NCI-H460 (cell line): ENCODE measurements around the gene KIRREL3. TPM values are rescaled to one million over a fixed set of nuclear protein-coding genes. Genes with fewer than 3 reads are reported as not detected.

ENCODE experiments used
- DNase-seq: peaks from one replicate; pipeline ENCODE4 v3.0.0-alpha.2; 2016; ENCODE audit warnings: low read depth; ENCODE audit errors: extremely low read depth
- total RNA-seq: library from RNA; depleted of rRNA; stranded (reverse); fragments of >200 nt; shearing (Covaris generic); gene quantifications from 2 replicates; pipeline ENCODE4 v1.2.3, GENCODE V29; 2014

The KIRREL3 gene
- total RNA-seq, 1 experiment from 2014 or later, result not detected

GRCh38 chr11:126800009-126800408 is 200.6 kb downstream of the KIRREL3 start:
- DNase-seq, result no peak

DNA sequence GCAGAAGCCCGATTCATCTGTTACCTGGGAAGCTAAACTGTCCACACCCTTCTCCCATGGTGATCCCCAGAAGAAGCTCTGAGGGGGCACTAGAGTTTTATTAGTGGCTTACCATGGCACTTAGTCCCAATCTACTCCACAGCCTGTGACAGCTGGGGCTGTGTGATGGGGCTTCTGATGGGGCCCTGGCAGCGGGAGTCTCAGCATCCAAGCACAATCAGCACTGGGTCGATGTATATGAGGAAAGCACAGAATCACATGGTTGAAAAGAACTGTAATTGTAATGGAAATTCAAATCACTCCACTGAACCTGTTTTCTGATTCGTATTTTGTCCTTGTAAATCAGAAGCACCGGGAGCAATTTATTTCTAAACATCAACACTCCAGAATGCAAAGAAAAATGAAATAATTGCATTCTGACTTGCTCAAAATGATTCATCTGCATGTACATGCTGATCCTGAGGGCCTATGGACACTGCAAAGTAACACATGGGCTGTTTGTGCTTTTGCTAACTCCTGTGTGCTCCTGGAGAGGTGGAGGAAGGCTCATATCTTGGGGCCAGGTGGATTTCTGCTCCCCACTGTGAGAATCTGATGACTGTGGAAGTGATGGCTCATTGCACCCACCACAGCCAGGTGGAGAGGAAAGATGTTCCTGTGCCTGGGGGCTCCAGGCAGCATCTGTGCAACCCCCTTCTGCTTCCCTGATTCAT is 203.0 kb downstream of the KIRREL3 start:
- DNase-seq, result no peak

GRCh38 chr11:126793596-126793995 is 207.0 kb downstream of the KIRREL3 start:
- DNase-seq, result no peak

GRCh38 chr11:126791991-126792390 is 208.6 kb downstream of the KIRREL3 start:
- no peak for DNase-seq

GRCh38 chr11:126791446-126791845 is 209.1 kb downstream of the KIRREL3 start:
- no peak for DNase-seq

GRCh38 chr11:126790550-126791081 is 210.0 kb downstream of the KIRREL3 start:
- no peak for DNase-seq

DNA sequence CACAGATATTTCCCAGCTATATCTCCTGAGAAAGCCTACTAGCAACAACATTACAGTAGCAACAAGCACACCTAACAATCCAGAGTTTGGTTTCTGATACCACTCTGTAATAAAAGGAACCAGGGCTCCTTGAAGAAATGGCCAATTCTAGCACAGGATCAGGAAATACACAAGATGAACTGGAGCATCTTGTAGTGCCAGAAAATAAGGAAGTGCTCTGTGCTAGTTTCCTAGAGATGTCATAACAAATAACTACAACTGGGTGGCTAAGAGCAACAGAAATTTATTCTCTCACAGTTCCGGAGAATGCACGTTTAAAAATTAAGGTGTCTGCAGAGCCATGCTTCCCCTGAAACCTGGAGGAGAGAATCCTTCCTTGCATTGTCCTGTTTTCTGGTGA is 217.8 kb downstream of the KIRREL3 start:
- DNase-seq, result no peak

DNA sequence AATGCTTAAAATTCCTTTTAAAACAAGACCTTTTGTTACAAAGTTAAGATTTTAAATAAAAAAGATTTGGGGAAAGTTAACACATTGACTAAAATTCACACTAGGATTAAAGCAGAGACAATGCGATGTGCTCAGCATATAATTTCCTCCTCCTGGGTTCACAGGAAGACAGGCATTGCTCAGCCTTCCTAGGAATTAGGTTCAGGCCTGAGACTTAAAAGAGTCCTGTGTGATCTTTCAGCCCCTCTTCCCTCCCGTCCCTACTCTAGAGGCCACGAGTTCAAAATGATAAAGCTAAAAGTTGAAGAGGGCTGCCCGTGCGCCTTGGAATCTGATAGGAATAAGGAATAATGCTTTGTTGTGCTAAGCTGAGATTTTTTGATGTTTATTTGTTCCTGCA is 218.6 kb downstream of the KIRREL3 start:
- no peak for DNase-seq

GRCh38 chr11:126776119-126776518 is 224.5 kb downstream of the KIRREL3 start:
- DNase-seq, result no peak

GRCh38 chr11:126772267-126772666 is 228.3 kb downstream of the KIRREL3 start:
- DNase-seq, result no peak

DNA sequence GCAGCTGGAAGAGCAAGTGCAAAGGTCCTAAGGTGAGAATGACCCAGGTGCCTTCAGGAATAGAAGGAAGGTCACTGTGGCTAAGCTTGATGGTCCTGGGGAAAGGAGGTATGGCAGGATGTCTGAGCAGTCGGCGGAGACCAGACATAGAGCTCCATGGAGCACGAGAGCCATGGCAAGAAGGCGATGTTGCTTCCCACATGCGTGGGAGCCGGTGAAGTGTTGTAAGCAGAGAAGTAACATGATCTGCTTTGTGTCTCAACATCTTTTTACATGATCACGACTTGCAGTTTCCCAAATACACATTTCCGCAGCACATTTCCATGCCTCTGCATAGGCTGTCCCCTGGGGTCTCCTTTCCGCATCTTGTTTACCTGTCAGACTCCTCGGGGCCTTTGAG is 231.9 kb downstream of the KIRREL3 start:
- no peak for DNase-seq

DNA sequence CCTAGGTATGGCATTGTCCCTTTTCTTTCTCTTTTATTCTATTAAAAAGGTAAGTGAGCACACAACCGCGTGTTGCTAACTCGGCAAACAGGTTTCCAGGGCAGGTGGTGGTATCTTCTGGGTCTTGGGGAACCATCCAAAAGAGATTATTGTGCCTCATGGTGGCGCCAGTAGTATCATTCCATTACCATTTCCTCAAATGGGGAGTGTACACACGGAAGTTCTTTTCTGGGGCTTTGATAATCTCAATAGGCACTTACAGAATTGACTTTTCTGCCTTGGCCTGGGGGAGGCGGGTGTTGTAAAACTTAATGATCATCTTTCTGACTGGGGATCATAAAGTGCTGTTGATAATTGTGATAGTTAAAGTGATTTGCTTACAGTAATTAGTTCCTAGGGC is 234.1 kb downstream of the KIRREL3 start:
- no peak for DNase-seq

DNA sequence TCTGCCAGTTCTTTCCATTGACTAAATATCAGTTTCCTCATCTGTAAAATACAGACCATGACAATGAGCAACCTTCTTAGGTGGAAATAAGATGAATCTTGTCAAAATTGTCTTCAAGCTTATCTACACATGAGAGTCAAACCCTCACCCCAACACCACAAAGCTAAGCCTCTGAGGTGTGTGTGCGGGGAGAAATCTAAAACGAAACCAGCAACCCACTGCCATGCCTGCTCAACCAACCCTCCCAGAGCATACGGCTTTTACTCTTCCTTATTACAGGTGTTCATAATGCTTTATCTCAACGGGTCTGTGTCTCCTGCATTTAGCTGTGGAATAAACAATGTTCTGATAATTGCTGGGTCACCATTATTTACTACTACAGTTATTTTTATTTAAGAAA is 235.4 kb downstream of the KIRREL3 start:
- DNase-seq, result no peak

DNA sequence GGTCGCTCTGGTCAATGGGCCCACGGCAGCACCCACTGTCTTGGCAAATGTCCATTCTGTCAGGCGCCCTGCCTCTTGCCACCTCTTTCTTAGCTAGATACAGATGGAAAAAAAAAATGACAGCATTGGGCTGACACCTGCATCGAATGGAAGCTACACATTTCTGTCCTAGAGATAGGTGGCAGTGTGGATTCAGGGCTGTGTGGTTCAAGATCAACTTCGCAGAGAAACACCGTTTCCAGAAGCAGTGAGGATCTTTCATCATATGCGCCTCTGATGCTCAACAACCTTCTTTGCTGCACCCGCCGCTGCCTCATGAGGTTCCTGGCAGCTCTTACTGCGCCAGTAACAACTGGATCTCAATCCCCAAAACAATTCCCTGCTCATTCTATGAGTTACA is 236.3 kb downstream of the KIRREL3 start:
- no peak for DNase-seq

DNA sequence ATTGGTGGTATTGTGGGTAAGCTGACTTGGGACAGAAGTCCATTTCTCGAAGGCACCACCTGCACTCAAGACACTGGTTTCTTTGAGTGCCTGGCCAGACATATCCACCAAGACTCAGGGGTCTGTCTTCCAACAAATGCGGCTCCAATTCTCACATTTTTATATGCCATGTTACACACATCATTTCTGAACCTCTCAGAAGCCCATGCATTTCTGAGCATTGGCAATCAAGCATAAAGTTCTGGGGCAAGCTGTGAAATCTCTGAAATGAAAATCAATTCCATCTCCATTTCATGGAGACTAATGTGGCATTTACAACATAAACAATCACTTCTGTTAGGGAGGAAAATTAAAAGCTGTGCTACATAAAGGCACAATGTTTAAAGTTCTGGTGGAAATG is 243.7 kb downstream of the KIRREL3 start:
- DNase-seq, result no peak

DNA sequence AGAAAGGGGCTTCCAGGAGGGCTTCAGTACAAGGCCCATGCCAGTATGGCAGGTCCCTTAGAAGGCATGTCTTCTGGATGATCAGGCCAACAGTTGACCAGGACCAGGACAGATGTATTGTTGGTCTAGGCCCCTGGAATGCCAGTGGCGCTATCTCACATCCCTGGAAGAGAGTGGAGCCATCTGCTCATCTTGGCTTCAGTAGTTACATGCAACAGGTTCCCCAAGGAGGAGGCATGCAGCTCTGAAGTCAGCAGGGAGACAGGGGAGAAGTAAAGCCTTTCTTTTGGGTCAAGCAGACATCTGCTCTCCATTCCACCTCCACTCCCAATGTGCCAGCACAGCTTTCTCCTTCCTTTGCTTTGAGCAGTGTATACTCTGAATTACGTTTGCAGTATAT is 244.1 kb downstream of the KIRREL3 start:
- DNase-seq, result no peak

DNA sequence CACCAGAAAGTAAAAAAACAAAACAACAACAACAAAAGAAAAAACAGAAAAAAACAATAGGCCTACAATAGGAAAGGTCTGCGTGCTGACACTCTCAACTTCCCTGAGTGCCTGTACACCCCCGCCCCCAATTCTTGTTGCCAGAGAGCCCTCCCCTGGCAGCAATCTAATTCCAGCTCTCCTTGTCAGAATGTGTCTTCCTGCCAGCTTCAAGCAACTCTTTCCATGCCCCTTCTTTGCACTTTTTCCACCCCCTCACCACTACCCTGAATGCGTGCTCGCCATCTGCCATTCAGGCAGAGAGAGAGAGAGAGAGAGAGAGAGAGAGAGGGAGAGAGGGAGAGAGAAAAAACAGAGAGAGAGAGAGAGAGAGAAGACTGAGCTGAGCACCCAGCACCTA is 245.0 kb downstream of the KIRREL3 start:
- DNase-seq, result no peak

DNA sequence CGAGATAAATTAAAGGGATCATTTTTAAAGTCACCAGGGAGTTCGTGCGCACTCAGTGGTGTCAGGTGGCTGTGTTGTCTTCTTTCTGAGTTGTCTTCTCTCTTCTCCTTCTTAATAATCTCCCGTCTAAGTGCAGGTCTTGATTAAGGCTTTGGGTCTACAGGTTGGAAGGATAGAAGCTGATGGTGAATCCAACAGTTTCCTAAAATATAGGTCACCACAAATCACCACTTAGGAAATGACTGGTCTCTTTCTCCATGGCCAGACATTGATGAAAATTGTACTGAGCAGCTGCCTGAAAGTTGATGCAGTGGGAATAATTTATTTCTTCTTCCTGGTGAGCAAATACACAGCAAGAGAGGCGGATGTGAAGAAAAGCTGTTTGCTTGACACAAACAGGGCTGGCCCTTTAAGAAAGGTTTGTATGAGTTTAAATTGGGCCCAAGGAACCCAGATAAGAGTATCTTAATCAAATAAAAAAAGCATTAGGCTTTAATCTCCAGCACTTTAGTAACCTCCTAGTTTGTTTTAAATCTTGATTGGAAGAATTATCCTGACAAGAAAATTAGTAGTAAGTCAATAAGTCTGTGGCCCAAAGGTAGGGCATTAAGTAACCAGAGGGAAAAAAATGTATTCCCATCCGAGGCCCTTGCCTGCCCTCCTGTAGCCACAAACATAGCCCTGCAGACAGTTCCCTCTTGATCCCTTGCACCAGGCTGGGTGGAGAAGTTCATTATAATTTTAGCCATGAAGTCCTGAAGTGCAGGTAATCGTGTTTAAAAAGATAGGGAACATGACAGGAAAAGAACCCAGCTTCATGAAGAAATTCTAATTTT is 245.8 kb downstream of the KIRREL3 start:
- DNase-seq, result no peak

GRCh38 chr11:126753990-126754389 is 246.6 kb downstream of the KIRREL3 start:
- DNase-seq, result no peak

- no peak for DNase-seq
Measured at GRCh38 chr11:126751242-126751641, 249.3 kb downstream of the KIRREL3 start.

GRCh38 chr11:126748793-126749192 is 251.8 kb downstream of the KIRREL3 start:
- DNase-seq, result no peak
